ENCODE data around the gene PCSK9. TPM values are rescaled to one million over a fixed set of nuclear protein-coding genes. Genes with fewer than 3 reads are reported as not detected.

Gene PCSK9
- polyA plus RNA-seq, 1 donor: 3.0 TPM

DNA sequence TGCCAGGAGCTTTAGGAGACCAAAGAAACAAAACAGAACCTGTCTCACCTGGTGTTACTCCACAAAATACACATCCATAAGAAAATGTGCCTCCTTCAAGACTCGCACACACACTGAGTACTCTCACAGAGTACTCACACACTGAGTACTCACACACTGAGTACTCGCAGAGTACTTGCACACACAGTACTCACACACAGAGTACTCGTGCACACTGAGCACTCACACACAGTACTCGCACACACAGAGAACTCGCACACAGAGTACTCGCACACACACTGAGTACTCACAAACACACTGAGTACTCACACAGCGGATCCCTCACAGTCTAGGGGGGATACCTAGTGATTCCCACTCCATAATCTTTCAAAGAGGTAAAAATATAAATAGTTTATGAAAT is 40.3 kb downstream of the PCSK9 start:
- H3K9me3 ChIP-seq (ENCODE audit: control insufficient read depth, low read depth, low read length): no peaks in the 10 kb centered on the region
- H3K36me3 ChIP-seq (ENCODE audit: control insufficient read depth, insufficient read depth, low read length): peaks cover 74% of the 10 kb centered on the region
- no peaks in the 10 kb centered on the region for H3K4me1 ChIP-seq (ENCODE audit: control insufficient read depth, insufficient read depth, low read length)
- no peaks in the 10 kb centered on the region for H3K27me3 ChIP-seq (ENCODE audit: control insufficient read depth, insufficient read depth, low read length)
- H3K27ac ChIP-seq (ENCODE audit: low read length): no peak overlapping the region
- DNase-seq: no peak
- no peak overlapping the region for H3K4me3 ChIP-seq (ENCODE audit: low read length)
- no CpG with 5 or more reads among the region's 7 CpGs for WGBS (ENCODE audit: insufficient coverage, low lambda C conversion rate)

DNA sequence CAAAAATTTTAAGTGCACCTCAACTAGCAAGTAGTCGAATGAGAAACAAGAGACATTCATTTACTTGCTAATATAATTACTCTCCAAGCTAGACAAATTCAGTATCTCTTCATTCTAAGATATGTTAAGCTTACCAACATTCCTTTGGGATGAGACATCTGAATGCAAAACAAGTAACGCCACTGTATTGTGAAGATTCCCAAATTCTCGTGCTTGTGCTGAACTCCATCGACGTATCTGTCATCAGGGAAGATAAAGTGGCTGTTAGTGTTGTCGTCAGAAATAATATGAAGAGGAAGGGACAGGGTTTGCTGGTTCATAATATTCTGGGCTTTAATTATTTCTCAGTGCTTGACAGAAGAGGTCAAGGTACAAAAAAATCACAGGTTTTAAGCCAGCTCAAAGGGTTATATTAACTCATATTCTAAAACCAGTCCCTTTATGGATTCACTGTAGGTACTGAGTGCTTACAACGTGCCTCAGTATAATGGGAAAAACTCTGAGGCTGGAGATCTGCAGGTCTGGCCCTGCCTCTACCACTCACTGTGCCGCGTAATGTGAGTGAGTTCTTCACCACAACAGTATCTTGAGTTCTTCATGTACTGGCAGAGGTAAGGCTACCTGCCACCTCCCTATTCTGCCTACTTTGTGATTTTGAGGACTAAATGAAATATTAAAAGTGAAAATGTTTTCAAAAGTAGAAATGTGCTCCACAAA is 42.0 kb downstream of the PCSK9 start:
- WGBS (ENCODE audit: insufficient coverage, low lambda C conversion rate): 90% methylated on average over 2 of the region's 9 CpGs
- H3K36me3 ChIP-seq (ENCODE audit: control insufficient read depth, insufficient read depth, low read length): peaks cover 79% of the 10 kb centered on the region

GRCh38 chr1:55081905-55082296 is 42.6 kb downstream of the PCSK9 start:
- Histone ChIP-seq H3K27ac (ENCODE audit: low read length) (no peak overlapping the region), H3K9me3 (ENCODE audit: control insufficient read depth, low read depth, low read length) (no peaks in the 10 kb centered on the region), H3K36me3 (ENCODE audit: control insufficient read depth, insufficient read depth, low read length) (peaks cover 77% of the 10 kb centered on the region), H3K4me1 (ENCODE audit: control insufficient read depth, insufficient read depth, low read length) (no peaks in the 10 kb centered on the region), H3K27me3 (ENCODE audit: control insufficient read depth, insufficient read depth, low read length) (no peaks in the 10 kb centered on the region), H3K4me3 (ENCODE audit: low read length) (no peak overlapping the region)
- no CpG with 5 or more reads among the region's 2 CpGs for WGBS (ENCODE audit: insufficient coverage, low lambda C conversion rate)
- no peak for DNase-seq

More for the DNA sequence above, 42.0 kb downstream of the PCSK9 start:
- Histone ChIP-seq H3K27ac (ENCODE audit: low read length) (no peak overlapping the region), H3K4me1 (ENCODE audit: control insufficient read depth, insufficient read depth, low read length) (no peaks in the 10 kb centered on the region), H3K27me3 (ENCODE audit: control insufficient read depth, insufficient read depth, low read length) (no peaks in the 10 kb centered on the region), H3K4me3 (ENCODE audit: low read length) (no peak overlapping the region), H3K9me3 (ENCODE audit: control insufficient read depth, low read depth, low read length) (no peaks in the 10 kb centered on the region)
- DNase-seq: no peak

GRCh38 chr1:55084257-55084656 is 44.9 kb downstream of the PCSK9 start:
- H3K27me3 ChIP-seq (ENCODE audit: control insufficient read depth, insufficient read depth, low read length): no peaks in the 10 kb centered on the region
- no peak overlapping the region for H3K27ac ChIP-seq (ENCODE audit: low read length)
- H3K4me1 ChIP-seq (ENCODE audit: control insufficient read depth, insufficient read depth, low read length): no peaks in the 10 kb centered on the region
- no peak overlapping the region for H3K4me3 ChIP-seq (ENCODE audit: low read length)
- WGBS (ENCODE audit: insufficient coverage, low lambda C conversion rate): 100% methylated on average over 1 of the region's 7 CpGs
- no peaks in the 10 kb centered on the region for H3K9me3 ChIP-seq (ENCODE audit: control insufficient read depth, low read depth, low read length)
- H3K36me3 ChIP-seq (ENCODE audit: control insufficient read depth, insufficient read depth, low read length): peaks cover 82% of the 10 kb centered on the region
- no peak for DNase-seq

GRCh38 chr1:55087439-55087838 is 48.1 kb downstream of the PCSK9 start:
- WGBS (ENCODE audit: insufficient coverage, low lambda C conversion rate): no CpG with 5 or more reads among the region's 3 CpGs
- Histone ChIP-seq H3K27me3 (ENCODE audit: control insufficient read depth, insufficient read depth, low read length) (no peaks in the 10 kb centered on the region), H3K27ac (ENCODE audit: low read length) (no peak overlapping the region), H3K36me3 (ENCODE audit: control insufficient read depth, insufficient read depth, low read length) (peaks cover 84% of the 10 kb centered on the region), H3K9me3 (ENCODE audit: control insufficient read depth, low read depth, low read length) (no peaks in the 10 kb centered on the region), H3K4me1 (ENCODE audit: control insufficient read depth, insufficient read depth, low read length) (no peaks in the 10 kb centered on the region), H3K4me3 (ENCODE audit: low read length) (no peak overlapping the region)
- DNase-seq: no peak

GRCh38 chr1:55088413-55088812 is 49.1 kb downstream of the PCSK9 start:
- Histone ChIP-seq H3K4me3 (ENCODE audit: low read length) (no peak overlapping the region), H3K4me1 (ENCODE audit: control insufficient read depth, insufficient read depth, low read length) (no peaks in the 10 kb centered on the region), H3K27me3 (ENCODE audit: control insufficient read depth, insufficient read depth, low read length) (no peaks in the 10 kb centered on the region), H3K36me3 (ENCODE audit: control insufficient read depth, insufficient read depth, low read length) (peaks cover 84% of the 10 kb centered on the region), H3K9me3 (ENCODE audit: control insufficient read depth, low read depth, low read length) (no peaks in the 10 kb centered on the region), H3K27ac (ENCODE audit: low read length) (no peak overlapping the region)
- DNase-seq: no peak
- no CpG with 5 or more reads among the region's 4 CpGs for WGBS (ENCODE audit: insufficient coverage, low lambda C conversion rate)

DNA sequence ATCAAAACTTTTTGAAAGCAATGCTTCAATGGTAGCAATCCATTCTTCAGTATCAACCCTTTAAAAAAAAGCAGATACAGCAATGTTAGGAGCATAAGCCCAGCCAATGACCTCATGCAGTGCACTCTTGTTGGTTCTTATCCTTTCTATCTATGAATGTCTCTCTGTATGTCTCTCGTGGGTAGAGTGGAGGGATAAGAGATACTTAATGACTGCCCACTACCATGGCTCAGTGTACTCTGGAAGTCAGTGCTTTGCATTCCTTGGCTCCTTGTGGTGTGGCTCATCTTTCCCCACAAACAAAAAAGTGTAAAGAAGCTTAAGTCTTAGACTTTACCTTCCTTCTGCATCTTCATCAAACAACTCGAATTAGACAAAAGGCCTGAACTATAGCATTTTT is 50.3 kb downstream of the PCSK9 start:
- no peaks in the 10 kb centered on the region for H3K27me3 ChIP-seq (ENCODE audit: control insufficient read depth, insufficient read depth, low read length)
- no peaks in the 10 kb centered on the region for H3K4me1 ChIP-seq (ENCODE audit: control insufficient read depth, insufficient read depth, low read length)
- no peak for DNase-seq
- peaks cover 79% of the 10 kb centered on the region for H3K36me3 ChIP-seq (ENCODE audit: control insufficient read depth, insufficient read depth, low read length)
- H3K9me3 ChIP-seq (ENCODE audit: control insufficient read depth, low read depth, low read length): no peaks in the 10 kb centered on the region
- no peak overlapping the region for H3K4me3 ChIP-seq (ENCODE audit: low read length)
- no peak overlapping the region for H3K27ac ChIP-seq (ENCODE audit: low read length)
- WGBS (ENCODE audit: insufficient coverage, low lambda C conversion rate): 100% methylated on average over 1 of the region's 2 CpGs

- Histone ChIP-seq H3K9me3 (ENCODE audit: control insufficient read depth, low read depth, low read length) (no peaks in the 10 kb centered on the region), H3K27ac (ENCODE audit: low read length) (no peak overlapping the region), H3K4me1 (ENCODE audit: control insufficient read depth, insufficient read depth, low read length) (no peaks in the 10 kb centered on the region), H3K4me3 (ENCODE audit: low read length) (no peak overlapping the region), H3K27me3 (ENCODE audit: control insufficient read depth, insufficient read depth, low read length) (no peaks in the 10 kb centered on the region), H3K36me3 (ENCODE audit: control insufficient read depth, insufficient read depth, low read length) (peaks cover 77% of the 10 kb centered on the region)
- DNase-seq: no peak
- WGBS (ENCODE audit: insufficient coverage, low lambda C conversion rate): no CpG with 5 or more reads among the region's 2 CpGs
Observed at GRCh38 chr1:55092475-55092874, 53.1 kb downstream of the PCSK9 start.

DNA sequence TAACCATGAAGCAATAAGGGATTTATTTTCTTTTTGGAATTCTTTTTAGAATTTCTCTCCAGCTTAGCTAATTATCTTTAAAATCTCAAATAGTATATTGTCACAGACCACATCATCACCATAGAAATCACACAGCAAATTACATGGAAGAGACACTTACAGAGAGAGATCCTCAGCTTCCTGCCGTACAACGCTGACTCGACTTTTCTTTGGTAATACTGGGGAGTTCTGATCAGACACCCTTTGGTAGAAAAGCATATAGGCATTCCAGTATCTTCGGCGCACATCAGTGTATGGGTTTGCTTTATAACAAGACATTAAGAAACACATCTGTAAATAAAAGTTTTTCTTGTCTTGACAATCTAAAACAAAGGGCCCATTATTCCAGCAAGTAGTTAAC is 55.7 kb downstream of the PCSK9 start:
- Histone ChIP-seq H3K4me1 (ENCODE audit: control insufficient read depth, insufficient read depth, low read length) (no peaks in the 10 kb centered on the region), H3K36me3 (ENCODE audit: control insufficient read depth, insufficient read depth, low read length) (peaks cover 67% of the 10 kb centered on the region), H3K4me3 (ENCODE audit: low read length) (no peak overlapping the region), H3K27me3 (ENCODE audit: control insufficient read depth, insufficient read depth, low read length) (no peaks in the 10 kb centered on the region), H3K9me3 (ENCODE audit: control insufficient read depth, low read depth, low read length) (no peaks in the 10 kb centered on the region), H3K27ac (ENCODE audit: low read length) (no peak overlapping the region)
- no peak for DNase-seq
- WGBS (ENCODE audit: insufficient coverage, low lambda C conversion rate): no CpG with 5 or more reads among the region's 5 CpGs

GRCh38 chr1:55103891-55104290 is 64.5 kb downstream of the PCSK9 start:
- Histone ChIP-seq H3K27me3 (ENCODE audit: control insufficient read depth, insufficient read depth, low read length) (no peaks in the 10 kb centered on the region), H3K4me1 (ENCODE audit: control insufficient read depth, insufficient read depth, low read length) (no peaks in the 10 kb centered on the region), H3K4me3 (ENCODE audit: low read length) (no peak overlapping the region), H3K27ac (ENCODE audit: low read length) (no peak overlapping the region), H3K9me3 (ENCODE audit: control insufficient read depth, low read depth, low read length) (no peaks in the 10 kb centered on the region), H3K36me3 (ENCODE audit: control insufficient read depth, insufficient read depth, low read length) (peaks cover 68% of the 10 kb centered on the region)
- DNase-seq: no peak
- no CpG with 5 or more reads among the region's 2 CpGs for WGBS (ENCODE audit: insufficient coverage, low lambda C conversion rate)

DNA sequence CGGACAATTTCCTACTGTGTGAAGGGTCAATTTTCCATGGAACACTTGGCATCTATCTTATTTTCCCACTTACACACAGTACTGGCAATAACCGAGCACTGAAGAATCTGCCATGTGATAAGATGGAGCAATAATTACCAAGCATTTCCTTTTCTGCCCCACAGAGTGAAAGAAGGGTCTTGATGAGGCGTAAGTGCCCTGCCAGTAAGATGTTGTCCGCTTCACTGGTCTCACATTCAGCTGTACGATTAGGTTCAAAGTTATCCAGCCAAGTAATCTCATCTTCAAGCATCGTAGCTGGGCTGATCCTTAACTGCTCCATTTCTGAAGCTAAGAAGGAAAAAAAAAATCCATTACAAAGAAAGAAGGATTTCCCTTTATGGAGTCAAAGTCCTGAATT is 67.8 kb downstream of the PCSK9 start:
- 100% methylated on average over 2 of the region's 6 CpGs for WGBS (ENCODE audit: insufficient coverage, low lambda C conversion rate)
- H3K27me3 ChIP-seq (ENCODE audit: control insufficient read depth, insufficient read depth, low read length): no peaks in the 10 kb centered on the region
- H3K9me3 ChIP-seq (ENCODE audit: control insufficient read depth, low read depth, low read length): no peaks in the 10 kb centered on the region
- peaks cover 64% of the 10 kb centered on the region for H3K36me3 ChIP-seq (ENCODE audit: control insufficient read depth, insufficient read depth, low read length)
- H3K27ac ChIP-seq (ENCODE audit: low read length): no peak overlapping the region
- no peak overlapping the region for H3K4me3 ChIP-seq (ENCODE audit: low read length)
- DNase-seq: no peak
- no peaks in the 10 kb centered on the region for H3K4me1 ChIP-seq (ENCODE audit: control insufficient read depth, insufficient read depth, low read length)
